SW480 (cell line): ENCODE measurements around the gene CCL22.
"Not testable (repeated sequence)": the region's sequence is repeated elsewhere in the genome, so short reads cannot be mapped to it uniquely, and the experiment has no call there.

Experiments
- DNase-seq: peaks from one replicate; pipeline ENCODE4 v3.0.0-alpha.2; 2016; ENCODE audit warnings: low spot score

Gene CCL22, protein sequence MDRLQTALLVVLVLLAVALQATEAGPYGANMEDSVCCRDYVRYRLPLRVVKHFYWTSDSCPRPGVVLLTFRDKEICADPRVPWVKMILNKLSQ

GRCh38 chr16:57358527-57359095 lies at the start of gene CCL22:
Gene CCL22, plus strand, starts transcription at chr16:57358783. Its CDS starts 34 bp downstream, at chr16:57358817.
- DNase-seq = peak; percentile 17

DNA sequence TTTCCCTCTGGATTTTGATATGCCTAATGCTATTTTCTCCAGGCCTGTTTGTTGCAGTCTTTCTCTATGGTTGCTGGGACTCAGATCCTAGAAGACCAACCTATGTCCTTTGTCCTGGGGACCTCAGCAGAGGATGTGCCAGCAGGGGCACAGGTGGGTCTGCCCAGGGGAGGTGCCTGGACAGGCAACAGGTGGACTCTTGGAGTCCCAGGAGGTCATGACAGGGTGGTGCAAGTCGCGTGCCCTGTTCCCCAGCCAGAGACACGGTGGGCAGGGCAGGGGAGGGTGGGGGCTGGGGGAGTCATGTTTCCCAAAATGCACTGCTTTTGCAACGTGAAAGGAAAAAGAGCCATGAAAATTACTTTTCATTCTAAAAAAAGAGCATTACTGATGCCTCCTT lies 47.8 kb upstream of the CCL22 start:
- DNase-seq = no peak

- no peak for DNase-seq
These were observed 45.1 kb upstream of the CCL22 start for GRCh38 chr16:57313509-57313908.

DNA sequence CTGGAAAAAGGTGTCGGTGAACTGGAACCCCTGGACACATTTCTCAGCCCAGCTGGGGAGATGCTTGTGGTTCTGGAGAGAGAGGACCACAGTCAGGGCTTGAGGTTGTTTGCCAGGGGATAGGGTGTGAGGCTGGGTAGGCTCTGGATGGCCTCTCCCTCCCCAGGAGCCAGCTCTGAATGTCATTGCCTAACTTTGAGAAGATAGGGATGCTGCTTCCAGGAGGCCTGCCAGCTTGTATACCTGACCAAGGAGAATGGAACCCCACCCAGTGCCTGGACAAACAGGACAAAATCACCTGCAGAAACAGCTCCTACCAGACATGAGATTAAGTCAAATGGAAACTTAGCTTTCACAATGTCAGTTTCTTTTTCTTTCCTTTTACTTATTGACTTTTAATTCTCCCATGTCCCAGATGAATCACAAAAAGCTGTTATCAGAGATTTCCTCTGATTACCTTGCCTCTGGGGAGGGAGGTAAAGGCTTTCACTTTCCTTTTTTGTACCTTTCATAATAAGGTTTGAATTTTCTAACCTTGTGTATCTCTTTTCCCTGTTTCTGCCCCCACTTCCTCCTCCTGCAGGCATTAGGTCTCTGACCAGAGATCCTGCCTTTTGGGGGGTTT lies 44.3 kb upstream of the CCL22 start:
- no peak for DNase-seq

DNA sequence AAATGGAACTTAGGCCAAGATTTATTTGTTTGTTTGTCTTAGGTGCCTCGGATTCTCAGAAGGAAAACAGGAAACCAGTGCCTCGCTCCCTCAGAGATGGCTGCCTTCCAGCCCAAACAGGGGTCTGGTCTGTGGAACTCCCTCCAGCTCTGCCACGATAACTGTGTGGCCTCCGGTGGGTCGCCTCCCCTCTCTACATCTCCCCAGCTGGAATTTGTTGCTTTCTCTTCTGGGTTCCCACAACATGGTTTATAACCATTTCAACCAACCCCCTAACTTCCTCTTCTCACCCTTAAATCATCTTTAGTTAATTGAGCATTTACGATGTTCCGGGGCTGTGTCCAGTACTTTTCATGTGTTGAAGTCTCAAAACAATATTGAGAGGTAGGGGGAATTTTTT lies 43.2 kb upstream of the CCL22 start:
- DNase-seq = no peak

GRCh38 chr16:57316390-57317017 lies 42.1 kb upstream of the CCL22 start:
- peak; percentile 58 for DNase-seq

DNA sequence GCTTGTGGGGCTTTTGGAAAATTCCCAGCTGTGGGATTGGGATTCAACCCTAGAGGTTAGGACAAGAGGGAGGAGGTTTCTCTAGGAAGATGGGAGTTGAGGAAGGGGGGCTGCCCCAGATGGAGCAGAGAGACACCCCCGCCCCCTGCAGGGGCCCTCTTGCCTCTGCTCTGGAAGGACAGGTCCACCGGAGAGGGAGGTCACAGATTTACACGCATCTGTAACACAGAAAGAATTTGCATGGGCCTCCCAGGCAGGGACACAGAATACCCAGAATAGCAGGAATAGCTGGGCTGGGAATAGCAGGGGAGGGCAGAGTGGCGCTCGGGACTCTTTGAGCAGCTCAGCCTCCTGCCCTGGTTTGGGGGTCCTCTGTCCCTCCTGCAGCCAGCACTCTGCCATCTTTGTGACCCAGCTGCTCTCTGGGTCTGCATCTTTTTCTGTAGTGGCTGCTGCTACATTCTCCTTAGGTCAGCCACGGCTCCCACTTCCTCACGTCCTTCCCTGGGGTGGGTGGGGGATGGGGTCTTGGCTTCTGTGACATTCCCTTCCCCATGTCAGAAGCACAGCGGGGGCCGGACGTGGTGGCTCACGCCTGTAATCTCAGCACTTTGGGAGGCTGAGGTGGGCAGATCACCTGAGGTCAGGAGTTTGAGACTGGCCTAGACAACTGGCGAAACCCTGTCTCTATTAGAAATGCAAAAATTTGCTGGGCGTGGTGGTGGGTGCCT lies 40.2 kb upstream of the CCL22 start:
- no peak for DNase-seq

- no peak for DNase-seq
These were observed 38.9 kb upstream of the CCL22 start for GRCh38 chr16:57319646-57320045.

GRCh38 chr16:57324749-57325148 lies 33.8 kb upstream of the CCL22 start:
- no peak for DNase-seq

DNA sequence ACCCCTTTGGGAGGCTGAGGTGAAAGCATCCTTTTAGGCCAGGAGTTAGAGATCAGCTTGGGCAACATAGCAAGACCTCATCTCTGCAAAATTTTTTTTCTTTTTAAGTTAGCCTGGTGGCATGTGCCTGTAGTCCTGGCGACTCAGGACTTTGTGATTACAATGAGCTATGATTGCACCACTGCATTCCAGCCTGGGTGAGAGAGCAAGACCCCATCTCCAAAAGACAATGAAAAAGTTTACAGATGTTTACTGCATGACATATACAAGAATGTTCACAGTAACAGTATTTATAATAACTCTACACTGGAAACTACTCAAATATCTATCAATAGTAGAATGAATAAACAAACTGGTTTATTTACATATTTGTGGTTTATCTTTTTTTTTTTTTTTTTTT lies 33.1 kb upstream of the CCL22 start:
- DNase-seq = no peak

DNA sequence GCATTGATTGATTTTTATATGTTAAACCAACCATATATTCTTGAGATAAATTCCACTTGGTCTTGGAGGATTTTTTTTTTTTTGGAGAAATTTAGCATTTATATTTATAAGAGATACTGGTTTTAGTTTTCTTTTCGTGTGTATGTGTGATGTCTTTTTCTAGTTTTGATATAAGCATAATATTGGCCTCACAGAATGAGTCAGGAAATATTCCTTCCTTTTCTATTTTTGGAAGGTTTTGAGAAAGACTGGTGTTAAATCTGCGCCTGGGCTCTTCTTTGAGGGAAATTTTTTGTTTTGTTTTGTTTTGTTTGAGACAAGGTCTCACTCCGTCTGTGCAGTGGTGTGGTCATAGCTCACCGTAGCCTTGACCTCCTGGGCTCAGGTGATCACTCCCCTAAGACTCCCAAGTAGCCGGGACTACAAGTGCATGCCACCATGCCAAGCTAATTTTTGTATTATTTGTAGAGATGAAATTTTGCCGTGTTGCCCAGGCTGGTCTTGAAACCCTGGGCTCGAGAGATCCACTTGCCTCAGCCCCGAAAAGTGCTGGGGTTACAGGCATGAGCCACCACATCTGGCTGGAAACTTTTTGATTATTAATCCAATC lies 28.8 kb upstream of the CCL22 start:
- no peak for DNase-seq

DNA sequence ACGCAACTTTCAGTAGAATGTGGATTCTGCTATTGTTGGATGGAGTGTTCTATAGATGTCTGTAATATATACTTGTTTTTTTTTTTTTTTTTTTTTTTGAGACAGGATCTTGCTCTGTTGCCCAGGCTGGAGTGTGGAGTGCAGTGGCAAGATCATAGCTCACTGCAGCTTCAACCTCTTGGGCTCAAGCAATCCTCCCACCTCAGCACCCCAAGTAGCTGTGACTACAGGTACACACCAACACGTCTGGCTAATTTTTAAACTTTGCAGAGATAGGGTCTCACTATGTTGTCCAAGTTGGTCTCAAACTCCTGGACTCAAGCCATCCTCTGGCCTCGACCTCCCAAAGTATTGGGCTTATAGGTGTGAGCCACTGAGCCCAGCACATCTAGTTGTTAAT lies 27.2 kb upstream of the CCL22 start:
- DNase-seq = no peak

DNA sequence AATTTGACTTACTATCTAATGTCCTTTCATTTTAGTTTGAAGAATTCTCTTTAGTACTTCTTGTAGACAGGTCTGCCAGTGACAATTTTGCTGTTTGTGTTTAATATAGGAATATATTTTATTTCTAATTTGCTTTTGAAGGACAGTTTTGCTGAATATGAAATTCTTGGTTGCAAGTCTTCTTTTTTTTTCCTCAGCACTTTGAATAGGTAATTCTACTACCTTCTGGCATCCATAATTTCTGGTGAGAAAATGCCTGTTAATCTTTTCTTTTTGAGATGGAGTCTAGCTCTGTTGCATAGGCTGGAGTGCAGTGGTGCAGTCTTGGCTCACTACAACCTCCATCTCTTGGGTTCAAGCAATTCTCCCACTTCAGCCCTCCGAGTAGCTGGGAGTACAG lies 25.2 kb upstream of the CCL22 start:
- no peak for DNase-seq

- no peak for DNase-seq
These were observed 23.2 kb upstream of the CCL22 start for GRCh38 chr16:57335366-57335765.

DNA sequence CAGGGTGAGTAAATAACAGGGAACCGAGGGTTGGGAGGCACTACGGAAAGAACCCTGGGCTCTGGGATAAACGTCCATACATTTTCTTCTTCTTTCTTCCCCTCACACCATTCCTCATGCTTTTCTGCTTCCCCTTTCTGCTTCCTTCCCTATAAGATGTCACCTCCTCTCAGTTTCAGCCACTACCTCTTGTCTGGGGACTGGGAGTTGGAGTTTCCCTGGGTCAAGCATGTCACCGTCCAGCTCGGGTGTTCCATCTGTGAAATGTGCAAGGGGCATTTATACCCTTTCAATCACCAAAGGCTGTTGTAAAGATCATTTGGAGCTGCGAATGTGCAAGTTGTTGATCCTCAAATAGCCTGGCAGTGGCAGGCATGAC lies 17.5 kb upstream of the CCL22 start:
- no peak for DNase-seq

GRCh38 chr16:57341441-57342303 lies 16.9 kb upstream of the CCL22 start:
- peak; percentile 79 for DNase-seq

DNA sequence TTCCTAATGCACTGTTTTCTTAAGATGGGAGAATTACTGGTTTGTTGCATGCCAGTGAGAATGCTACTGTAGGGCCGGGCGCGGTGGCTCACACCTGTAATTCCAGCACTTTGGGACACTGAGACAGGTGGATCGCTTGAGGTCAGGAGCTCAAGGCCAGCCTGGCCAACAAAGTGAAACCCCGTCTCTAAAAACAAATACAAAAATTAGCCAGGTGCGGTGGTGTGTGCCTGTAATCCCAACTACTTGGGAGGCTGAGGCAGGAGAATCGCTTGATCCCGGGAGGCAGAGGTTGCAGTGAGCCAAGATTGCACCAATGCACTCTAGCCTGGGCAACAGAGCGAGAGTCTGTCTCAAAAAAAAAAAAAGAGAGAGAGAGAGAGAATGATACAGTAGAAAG lies 16.0 kb upstream of the CCL22 start:
- DNase-seq = not testable (repeated sequence)

- DNase-seq = no peak
These were observed 15.4 kb upstream of the CCL22 start for GRCh38 chr16:57343221-57343620.

GRCh38 chr16:57344094-57344493 lies 14.5 kb upstream of the CCL22 start:
- not testable (repeated sequence) for DNase-seq

DNA sequence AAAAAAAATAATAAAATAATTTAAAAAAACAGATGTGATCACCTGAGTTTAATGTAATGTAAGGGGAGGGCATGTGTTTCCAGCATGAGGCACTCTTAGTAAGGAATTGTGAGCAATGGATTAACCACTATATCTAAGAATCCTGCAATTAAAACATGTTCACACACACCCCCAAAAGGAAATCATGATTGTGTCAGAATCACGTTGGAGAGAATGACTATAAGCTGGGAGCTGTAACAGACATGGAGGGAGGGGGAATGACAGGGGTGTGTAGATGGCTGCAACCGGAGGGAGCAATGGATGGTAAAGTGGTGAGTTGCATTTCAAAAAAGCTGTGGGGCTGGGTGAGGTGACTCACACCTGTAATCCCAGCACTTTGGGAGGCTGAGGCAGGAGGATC lies 13.6 kb upstream of the CCL22 start:
- no peak for DNase-seq

DNA sequence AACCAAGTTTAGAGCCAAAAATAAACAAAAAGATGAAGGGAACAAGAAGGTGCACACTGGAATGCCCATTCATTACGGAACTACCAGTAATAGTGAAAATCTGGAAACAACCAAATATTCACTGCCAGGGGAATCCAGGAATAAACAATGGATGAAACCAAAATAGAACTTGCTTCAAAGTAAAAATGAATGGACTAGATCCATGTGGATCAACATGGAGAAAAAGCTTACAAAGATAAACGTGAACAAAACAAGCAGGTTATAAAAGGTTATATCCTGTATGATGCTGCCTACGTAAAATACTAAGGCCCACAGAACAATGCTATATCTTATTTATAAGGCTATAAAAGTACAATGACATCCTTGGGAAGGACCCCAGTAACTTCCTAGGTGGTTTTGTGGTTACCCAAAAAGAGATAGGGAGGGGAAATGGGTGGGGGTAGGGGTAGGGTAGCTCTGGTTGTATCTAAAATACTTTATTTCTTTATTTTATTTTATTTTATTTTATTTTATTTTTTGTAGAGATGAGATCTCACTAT lies 12.8 kb upstream of the CCL22 start:
- DNase-seq = no peak
